Stimulated activated CD8-positive, alpha-beta memory T cell treated with anti-CD3 and anti-CD28 coated beads, Interleukin-15, amount 100 ng/mL, for 24 hours (primary cell): ENCODE measurements around the gene VPS26A.

Experiments used
- DNase-seq: peaks from one replicate; pipeline ENCODE4 v3.0.0-alpha.2; 2020; ENCODE audit warnings: low read depth

VPS26A gene

DNA sequence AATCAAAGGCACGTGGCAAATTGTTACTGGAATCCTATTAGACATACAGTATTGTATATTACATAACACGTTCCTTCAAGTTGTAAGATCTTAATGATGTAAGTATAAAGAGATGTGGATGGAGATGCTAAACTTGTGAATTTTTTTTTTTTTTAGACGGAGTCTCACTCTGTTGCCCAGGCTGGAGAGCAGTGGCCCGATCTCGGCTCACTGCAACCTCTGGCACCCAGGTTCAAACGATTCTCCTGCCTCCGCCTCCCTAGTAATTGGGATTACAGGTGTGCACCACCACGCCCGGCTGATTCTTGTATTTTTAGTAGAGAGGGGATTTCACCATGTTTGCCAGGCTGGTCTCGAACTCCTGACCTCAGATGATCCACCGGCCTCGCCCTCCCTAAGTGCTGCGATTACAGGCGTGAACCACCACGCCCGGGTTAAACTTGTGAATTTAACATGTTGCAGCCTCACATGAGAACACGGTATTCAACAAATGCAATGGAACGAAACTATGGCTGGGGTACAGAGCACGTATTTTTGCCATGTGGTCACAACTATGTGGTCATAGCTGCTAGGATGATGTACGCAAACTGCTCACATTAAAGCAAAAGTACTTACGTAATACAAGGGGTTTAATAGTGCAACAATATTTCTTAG, 55.2 kb downstream of the VPS26A start:
- DNase-seq = no peak

DNA sequence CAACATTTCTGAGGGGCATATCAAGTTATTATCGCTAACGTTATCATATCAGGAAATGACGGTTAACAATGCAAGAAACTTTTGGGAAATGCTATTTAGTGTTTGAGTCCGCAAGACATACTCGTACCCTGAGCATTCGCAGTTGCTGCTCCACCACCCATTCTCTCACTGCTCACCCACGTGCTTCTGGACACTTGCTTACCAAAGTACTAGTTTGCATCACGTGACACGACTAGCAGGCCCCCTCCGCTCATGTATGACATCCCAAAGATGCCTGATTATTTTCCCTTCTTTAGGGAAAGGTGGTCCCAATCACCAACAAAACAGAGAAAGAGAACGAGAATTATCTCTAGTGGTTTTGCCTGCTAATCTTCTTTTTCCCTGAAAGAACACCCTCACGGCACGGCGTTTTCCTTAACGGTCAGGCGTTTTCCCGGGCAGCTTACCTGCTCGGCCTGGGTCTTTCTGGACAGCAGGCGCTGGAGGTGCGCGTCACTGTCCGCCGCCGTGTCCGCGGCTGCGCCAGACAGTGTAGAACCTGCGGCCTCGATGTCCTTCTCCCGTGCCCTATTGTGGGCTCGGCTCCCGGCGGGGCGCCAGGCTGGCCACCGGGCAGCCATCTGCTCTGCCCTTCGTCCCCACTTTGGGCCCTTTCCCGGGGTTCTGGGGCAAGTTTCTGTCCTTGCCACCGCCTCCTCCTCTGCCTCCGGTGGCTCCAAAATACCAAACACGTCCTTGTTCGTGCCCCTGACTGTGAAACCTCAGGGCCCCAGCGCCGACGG, 56.0 kb downstream of the VPS26A start, which contains the start of gene SUPV3L1:
Gene SUPV3L1 (plus strand): TSS at position 492 of the 782 bp plus-strand sequence. CDS start 58 bp downstream, at position 550.
- DNase-seq = peak; percentile 78

- no peak for DNase-seq
Observed at GRCh38 chr10:69180525-69181204, 56.7 kb downstream of the VPS26A start.

DNA sequence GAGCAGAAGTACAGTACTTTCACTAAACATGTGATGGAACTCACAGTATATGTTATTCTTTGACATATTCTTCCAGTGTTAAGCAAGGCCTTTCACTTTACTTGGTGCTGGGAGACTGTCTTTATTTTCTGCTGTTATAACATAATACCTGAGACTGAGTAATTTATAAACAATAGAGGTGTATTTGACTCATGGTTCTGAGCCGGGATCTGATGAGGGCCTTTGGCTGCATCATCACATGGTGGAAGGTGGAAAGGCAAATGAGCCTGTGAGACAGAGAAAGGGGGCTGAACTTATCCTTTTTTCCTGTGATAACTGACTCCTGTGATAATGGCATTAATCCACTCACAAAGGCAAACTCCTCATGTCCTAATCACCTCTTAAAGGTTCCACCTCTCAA, 57.5 kb downstream of the VPS26A start:
- no peak for DNase-seq

DNA sequence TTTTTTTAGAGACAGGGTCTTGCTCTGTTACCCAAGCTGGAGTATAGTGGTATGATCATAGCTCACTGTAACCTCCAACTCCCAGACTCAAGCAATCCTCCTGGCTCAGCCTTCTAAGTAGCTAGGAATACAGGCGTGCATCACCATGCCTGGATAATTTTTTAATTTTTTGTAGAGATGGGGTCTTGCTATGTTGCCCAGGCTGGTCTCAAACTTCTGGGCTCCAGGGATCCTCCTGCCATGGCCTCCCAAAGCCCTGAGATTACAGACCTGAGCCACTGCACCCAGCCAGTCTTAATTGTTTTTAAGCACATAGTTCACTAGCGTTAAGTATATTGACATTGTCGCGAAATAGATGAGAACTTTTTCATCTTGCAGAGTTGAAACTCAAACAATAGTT, 58.0 kb downstream of the VPS26A start:
- no peak for DNase-seq

DNA sequence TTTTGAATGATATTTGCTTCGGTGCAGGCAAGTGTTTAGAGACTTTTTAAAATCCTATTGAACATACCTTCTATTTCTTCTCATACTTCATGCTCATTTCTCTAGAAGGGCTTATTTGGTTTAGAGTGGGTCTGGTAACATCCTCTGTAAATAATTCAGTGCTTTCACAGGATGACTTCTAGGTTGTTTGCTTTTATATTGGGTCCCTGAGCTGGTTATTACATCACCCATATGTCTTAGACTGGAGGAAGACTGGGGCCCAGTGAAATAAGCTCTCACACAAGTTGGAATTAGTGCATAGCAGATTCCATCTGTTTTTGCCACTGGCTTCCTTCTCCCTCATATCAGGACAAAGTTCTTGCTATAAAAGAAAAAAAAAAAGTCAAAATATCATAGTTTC, 62.5 kb downstream of the VPS26A start:
- no peak for DNase-seq

- DNase-seq = no peak
Observed at GRCh38 chr10:69201045-69201444, 77.1 kb downstream of the VPS26A start.

- no peak for DNase-seq
Observed at GRCh38 chr10:69202332-69202731, 78.4 kb downstream of the VPS26A start.

GRCh38 chr10:69208761-69209160, 84.8 kb downstream of the VPS26A start:
- no peak for DNase-seq

DNA sequence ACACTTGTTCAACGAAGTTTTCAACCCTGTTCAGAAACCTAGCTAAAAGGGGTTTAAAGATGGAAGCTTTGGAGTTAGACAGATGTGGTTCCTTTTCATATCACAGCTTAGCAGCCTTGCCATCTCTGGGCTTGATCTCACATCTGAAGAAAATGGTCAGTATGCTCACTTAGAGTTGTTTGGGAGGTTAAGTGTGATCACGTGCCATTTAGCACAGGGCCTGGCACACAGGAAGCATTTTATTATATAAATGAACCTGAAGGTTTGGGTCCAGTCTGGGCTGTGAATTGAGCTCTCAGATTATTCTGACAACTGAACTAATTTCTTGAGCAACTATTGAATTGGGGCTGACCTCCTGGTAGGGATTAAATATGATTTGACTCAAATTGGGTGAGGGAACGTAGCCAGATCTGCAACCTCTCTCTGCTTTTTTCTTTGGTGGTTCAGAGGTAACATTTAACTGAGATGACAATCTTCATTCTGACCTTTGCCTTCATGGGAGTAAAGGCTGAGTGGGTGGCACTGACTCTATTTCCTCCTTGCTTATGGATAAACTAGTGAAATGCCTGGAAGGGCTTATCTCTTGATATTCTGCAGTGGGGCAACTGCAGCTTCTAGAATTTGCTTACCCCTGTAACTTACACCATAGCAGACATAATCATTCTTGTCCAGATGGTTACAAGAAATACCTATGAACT, 86.0 kb downstream of the VPS26A start:
- DNase-seq = no peak

DNA sequence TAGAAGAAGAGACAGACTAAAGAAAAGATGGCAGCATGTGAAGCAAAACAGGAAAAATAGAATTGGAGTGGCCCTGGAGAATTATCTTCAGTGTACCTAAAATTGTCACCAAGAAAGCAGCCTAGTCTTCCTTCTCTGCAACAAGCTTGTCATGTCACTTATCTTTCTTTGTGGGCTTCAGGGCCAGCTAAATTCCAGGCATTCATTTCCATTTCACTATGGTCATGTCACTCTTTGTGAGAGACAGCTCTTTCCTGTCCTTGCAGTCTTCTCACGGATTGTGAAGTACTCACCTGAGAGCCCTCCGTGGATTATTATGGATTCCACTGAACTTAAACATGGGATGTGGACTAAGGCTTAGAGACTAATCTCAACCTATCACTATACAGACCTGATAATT, 87.1 kb downstream of the VPS26A start:
- no peak for DNase-seq

DNA sequence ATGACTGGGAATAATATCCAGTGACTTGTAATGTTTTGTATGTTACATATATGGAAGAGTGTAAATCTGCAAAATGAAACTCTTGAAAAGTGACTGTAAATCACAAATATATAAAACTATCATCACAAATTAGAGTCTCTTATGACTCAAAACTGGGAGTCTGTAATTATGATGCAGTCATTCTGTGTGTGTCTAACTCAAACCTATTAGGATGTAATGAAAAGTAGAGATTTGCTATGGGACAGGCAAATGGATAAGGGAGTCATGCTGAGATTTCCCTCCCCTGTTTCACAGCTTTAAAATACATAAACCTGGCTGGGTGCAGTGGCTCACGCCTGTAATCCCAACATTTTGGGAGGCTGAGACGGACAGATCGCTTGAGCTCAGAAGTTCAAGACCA, 87.5 kb downstream of the VPS26A start:
- DNase-seq = no peak

GRCh38 chr10:69213591-69214311, 89.8 kb downstream of the VPS26A start:
- no peak for DNase-seq

- no peak for DNase-seq
Observed at GRCh38 chr10:69214666-69215131, 90.7 kb downstream of the VPS26A start.

GRCh38 chr10:69215405-69216171, 91.6 kb downstream of the VPS26A start:
- no peak for DNase-seq

- DNase-seq = no peak
Observed at GRCh38 chr10:69216577-69217118, 92.7 kb downstream of the VPS26A start.

- DNase-seq = no peak
Observed at GRCh38 chr10:69217119-69217754, 93.3 kb downstream of the VPS26A start.

DNA sequence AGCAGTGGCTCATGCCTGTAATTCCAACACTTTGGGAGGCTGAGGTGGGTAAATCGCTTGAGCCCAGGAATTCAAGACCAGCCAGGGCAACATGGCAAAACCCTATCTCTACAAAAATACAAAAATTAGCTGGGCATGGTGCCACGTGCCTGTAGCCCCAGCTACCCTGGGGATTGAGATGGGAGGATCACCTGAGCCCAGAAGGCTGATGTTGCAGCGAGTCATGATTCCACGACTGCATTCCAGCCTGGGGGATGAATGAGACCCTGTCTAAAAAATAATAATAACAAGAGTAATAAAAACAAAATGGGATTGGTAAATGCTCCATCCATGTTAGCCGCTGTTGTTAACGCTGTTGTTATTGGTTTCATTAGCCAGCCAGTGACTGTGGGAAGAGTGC, 94.9 kb downstream of the VPS26A start:
- no peak for DNase-seq

GRCh38 chr10:69220041-69220451, 96.1 kb downstream of the VPS26A start, which contains the start of gene HKDC1:
Gene HKDC1, plus strand, starts transcription at chr10:69220332. Its CDS starts 104 bp downstream, at chr10:69220436.
- no peak for DNase-seq

DNA sequence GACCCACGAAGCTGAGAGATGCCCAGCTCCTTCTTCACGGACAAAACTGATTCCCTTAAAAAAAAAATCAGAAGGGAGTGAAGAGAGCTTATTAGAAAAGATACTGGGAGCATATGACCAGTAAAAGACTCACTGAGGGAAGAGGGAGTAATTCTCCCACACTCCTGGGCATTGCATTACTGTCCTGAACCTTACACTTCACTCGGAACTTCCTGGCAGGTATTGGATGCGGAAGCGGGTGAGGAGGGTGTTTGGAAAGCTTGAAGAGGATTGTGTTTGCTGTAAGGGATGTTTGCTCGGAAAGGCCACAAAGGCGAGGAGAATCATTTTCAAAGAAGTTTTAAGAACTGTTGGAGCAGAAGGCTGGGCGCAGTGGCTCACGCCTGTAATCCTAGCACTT, 96.5 kb downstream of the VPS26A start:
- DNase-seq = no peak
